SK-N-SH treated with all-trans-retinoic acid at 6 μM for 48 hours (cell line): ENCODE measurements around the gene NFIB.

Experiments
- ATAC-seq: fragments of 200-7000 bp; cut with Tn5 transposase; 3 replicates; pipeline ENCODE4 v1.9.1; 2020; ENCODE audit warnings: mild to moderate bottlenecking, moderate library complexity
- CSDC2 ChIP-seq: fragments of 250-450 bp; sonication (Bioruptor Pico); IDR thresholded peaks from 2 replicates; pipeline ENCODE4 v1.5.0; 2020; ENCODE audit warnings: mild to moderate bottlenecking, moderate library complexity
- CSRNP3 ChIP-seq: fragments of 250-450 bp; sonication (Bioruptor Pico); IDR thresholded peaks from 2 replicates; pipeline ENCODE4 v1.5.1; 2021; ENCODE audit warnings: mild to moderate bottlenecking, moderate library complexity
- ISL1 ChIP-seq: fragments of 250-450 bp; sonication (Bioruptor Pico); IDR thresholded peaks from 2 replicates; pipeline ENCODE4 v2.1.2; 2022; ENCODE audit warnings: mild to moderate bottlenecking, moderate library complexity
- OSR1 ChIP-seq: fragments of 250-450 bp; sonication (Bioruptor Pico); IDR thresholded peaks from 2 replicates; pipeline ENCODE4 v1.8.0; 2022; ENCODE audit warnings: moderate library complexity, mild to moderate bottlenecking, inconsistent platforms
- PATZ1 ChIP-seq: fragments of 250-450 bp; sonication (Bioruptor Pico); IDR thresholded peaks from 2 replicates; pipeline ENCODE4 v1.8.0; 2020; ENCODE audit warnings: mild to moderate bottlenecking, moderate library complexity, borderline replicate concordance
- SNAI2 ChIP-seq: fragments of 250-450 bp; sonication (Bioruptor Pico); IDR thresholded peaks from 2 replicates; pipeline ENCODE4 v1.5.0; 2020; ENCODE audit warnings: mild to moderate bottlenecking, moderate library complexity
- TCF4 ChIP-seq: fragments of 250-450 bp; sonication (Bioruptor Pico); IDR thresholded peaks from 2 replicates; pipeline ENCODE4 v1.8.0; 2021; ENCODE audit warnings: mild to moderate bottlenecking, moderate library complexity, borderline replicate concordance
- TOX ChIP-seq: fragments of 250-450 bp; sonication (Bioruptor Pico); IDR thresholded peaks from 2 replicates; pipeline ENCODE4 v1.8.0; 2021; ENCODE audit warnings: mild to moderate bottlenecking, moderate library complexity, borderline replicate concordance
- TSHZ2 ChIP-seq: fragments of 250-450 bp; sonication (Bioruptor Pico); IDR thresholded peaks from 2 replicates; pipeline ENCODE4 v1.5.0; 2020; ENCODE audit warnings: mild to moderate bottlenecking, moderate library complexity
- ZFP3 ChIP-seq: fragments of 250-450 bp; sonication (Bioruptor Pico); IDR thresholded peaks from 2 replicates; pipeline ENCODE4 v1.5.0; 2020; ENCODE audit warnings: mild to moderate bottlenecking, moderate library complexity
- ZFP30 ChIP-seq: fragments of 450-650 bp; formaldehyde crosslinking; IDR thresholded peaks from 2 replicates; pipeline ENCODE4 v1.5.0; 2022; ENCODE audit warnings: mild to moderate bottlenecking, moderate library complexity
- ZNF70 ChIP-seq: fragments of 450-650 bp; formaldehyde crosslinking; IDR thresholded peaks from 2 replicates; pipeline ENCODE4 v1.5.0; 2020; ENCODE audit warnings: mild to moderate bottlenecking, moderate library complexity
- ZNF8 ChIP-seq: fragments of 450-650 bp; formaldehyde crosslinking; IDR thresholded peaks from 2 replicates; pipeline ENCODE4 v1.5.0; 2020; ENCODE audit warnings: mild to moderate bottlenecking, moderate library complexity

The NFIB gene

GRCh38 chr9:14314929-14315874 is 1.3 kb upstream of the NFIB start:
- ATAC-seq: peak; percentile 57
- TF ChIP-seq TCF4 (CRISPR knock-in tag) (no peak), ZFP3 (CRISPR knock-in tag) (0 out of 2 replicates have a peak, but pooled peaks have one; percentile 36), TSHZ2 (CRISPR knock-in tag) (0 out of 2 replicates have a peak, but pooled peaks have one; percentile 56), TOX (CRISPR knock-in tag) (no peak), SNAI2 (CRISPR knock-in tag) (no peak), ZNF70 (no peak), ZNF8 (no peak), PATZ1 (CRISPR knock-in tag) (peak; percentile 73; the same call in 1 of the 2 replicates), OSR1 (CRISPR knock-in tag) (no peak)
- TF ChIP-seq, all 23 proteins: peak for 3

- no peak for TF ChIP-seq PATZ1 (CRISPR knock-in tag)
- TF ChIP-seq TSHZ2 (CRISPR knock-in tag): no peak
- TF ChIP-seq ZFP30 (CRISPR knock-in tag): no peak
- TF ChIP-seq CSDC2 (CRISPR knock-in tag): no peak
- no peak for TF ChIP-seq SNAI2 (CRISPR knock-in tag)
- TF ChIP-seq CSRNP3 (CRISPR knock-in tag): no peak
- TF ChIP-seq ZNF8: no peak
- peak; percentile 43 for ATAC-seq
Observed at GRCh38 chr9:14314424-14314928, 535 bp upstream of the NFIB start.

- TF ChIP-seq ISL1 (CRISPR knock-in tag) (no peak), ZNF8 (0 out of 2 replicates have a peak, but pooled peaks have one; percentile 9)
- ATAC-seq: no peak
Observed at GRCh38 chr9:14313378-14313940, 482 bp downstream of the NFIB start.
